Caki2 (cell line): Measurements from ENCODE around the gene TUBA8. TPM values are rescaled to one million over a fixed set of nuclear protein-coding genes. Genes with fewer than 3 reads are reported as not detected.
"Not testable (repeated sequence)": the region's sequence is repeated elsewhere in the genome, so short reads cannot be mapped to it uniquely, and the experiment has no call there.

ENCODE experiments used
- DNase-seq: peaks from one replicate; pipeline ENCODE4 v3.0.0-alpha.2; 2015; ENCODE audit warnings: low read depth
- in situ Hi-C: cut with HindIII; loops from 2 replicates; pipeline ENCODE4 v1.10.0; 2016; ENCODE audit warnings: low sequenced_read_pairs, low pct_unique_long_range_greater_than_20kb, mixed read lengths
- total RNA-seq: library from RNA; depleted of rRNA; stranded (reverse); fragments of >200 nt; shearing (Covaris generic); gene quantifications from 2 replicates; pipeline ENCODE4 v1.2.3, GENCODE V29; 2014; ENCODE audit warnings: low replicate concordance

The TUBA8 gene
- total RNA-seq, 1 experiment from 2014 or later = 2.4 TPM

DNA sequence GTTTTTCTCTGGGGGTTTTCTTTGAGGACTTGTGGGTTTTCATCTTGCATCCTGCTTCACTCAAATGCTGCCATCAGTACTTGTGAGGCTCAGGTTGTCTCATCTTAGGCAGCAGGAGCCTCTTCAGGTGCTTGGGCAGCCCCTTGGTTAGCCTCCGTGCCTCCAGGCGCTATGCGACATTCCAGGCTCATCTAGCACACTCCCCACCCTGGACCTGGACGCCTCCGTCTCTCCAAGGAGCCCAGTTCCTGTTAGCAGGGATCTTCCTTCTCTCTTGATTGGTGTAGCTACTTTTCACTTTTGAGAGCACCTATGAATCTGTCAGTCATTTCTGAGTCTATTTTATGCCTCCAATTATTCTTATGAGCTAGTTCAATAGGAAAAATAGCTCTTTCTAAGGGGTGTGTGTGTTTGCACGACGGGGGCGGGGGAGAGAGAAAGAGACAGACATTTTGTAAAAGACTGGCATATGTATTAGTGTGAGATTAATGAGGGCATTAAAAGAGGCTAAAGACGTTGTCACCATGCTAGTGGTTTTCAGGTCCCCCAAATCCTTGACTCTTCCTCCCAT is 7.8 kb downstream of the TUBA8 start:
- no peak for DNase-seq
- in situ Hi-C loops = no loop called here

DNA sequence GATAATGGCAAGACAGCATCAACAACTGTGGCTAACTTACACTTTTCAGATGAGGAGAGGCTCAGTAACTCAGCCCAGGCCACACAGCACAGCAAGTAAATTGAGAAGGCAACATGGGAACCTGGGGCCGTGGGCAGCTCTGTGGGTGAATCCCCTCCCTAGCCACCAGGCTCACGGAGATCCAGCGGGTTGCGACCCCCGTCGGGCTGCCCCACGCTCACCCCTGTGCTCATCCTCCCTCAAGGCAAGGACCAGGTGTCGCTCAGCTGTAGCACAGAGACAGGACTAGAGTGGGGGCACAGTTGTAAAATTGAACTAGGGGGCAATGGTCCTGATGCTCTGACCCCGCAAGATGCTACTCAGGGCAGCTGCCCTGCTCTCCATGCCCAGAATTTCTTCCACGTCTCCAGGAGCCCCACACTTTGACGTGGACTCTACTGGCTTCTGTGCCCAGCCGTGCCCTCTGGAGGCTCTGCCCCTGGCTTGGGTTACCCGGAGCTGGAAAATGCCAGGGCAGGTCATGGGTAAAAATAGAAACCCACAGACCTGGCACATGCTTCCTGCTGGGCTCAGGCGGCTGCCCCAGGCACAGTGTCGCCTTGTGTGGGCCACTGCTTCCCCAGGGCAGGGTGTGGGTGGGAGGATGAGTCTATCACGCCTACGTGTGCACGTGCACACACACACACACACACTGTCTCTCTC is 9.0 kb downstream of the TUBA8 start:
- no peak for DNase-seq
- in situ Hi-C loops = no loop called here

DNA sequence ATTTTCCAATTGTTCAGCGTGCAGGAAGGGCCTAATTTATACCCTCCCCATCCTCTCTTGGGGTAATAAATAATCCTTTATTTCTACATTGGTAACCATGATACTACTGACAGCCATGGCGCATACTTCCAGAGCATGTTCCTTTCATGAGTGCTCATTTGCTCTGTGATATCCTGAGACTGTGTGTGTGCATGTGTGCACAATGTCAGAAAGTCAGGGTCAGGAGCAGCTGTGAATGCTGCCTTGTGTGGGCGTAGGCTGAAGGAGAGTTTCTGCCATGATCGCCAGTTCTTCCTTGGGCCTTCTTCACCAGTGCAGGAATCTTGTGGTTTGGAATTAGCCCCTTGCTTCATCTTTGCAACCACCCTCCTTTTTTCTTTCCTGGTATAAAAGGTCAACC is 10.2 kb downstream of the TUBA8 start:
- DNase-seq = no peak
- in situ Hi-C loops = no loop called here

DNA sequence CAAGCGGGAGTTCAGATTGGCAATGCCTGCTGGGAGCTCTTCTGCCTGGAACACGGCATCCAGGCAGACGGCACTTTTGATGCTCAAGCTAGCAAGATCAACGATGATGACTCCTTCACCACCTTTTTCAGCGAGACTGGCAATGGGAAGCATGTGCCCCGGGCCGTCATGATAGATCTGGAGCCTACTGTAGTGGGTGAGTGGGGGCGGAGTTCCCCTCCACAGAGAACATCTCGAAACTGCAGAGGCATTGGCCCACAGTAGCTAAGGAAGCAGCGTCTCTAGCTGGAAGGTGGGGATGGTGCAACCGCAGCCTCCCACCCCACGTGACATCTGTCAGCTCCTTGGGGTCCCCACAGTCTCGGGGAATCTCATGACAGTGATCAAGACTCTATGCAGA is 10.9 kb downstream of the TUBA8 start:
- in situ Hi-C loops = no loop called here
- DNase-seq = no peak

DNA sequence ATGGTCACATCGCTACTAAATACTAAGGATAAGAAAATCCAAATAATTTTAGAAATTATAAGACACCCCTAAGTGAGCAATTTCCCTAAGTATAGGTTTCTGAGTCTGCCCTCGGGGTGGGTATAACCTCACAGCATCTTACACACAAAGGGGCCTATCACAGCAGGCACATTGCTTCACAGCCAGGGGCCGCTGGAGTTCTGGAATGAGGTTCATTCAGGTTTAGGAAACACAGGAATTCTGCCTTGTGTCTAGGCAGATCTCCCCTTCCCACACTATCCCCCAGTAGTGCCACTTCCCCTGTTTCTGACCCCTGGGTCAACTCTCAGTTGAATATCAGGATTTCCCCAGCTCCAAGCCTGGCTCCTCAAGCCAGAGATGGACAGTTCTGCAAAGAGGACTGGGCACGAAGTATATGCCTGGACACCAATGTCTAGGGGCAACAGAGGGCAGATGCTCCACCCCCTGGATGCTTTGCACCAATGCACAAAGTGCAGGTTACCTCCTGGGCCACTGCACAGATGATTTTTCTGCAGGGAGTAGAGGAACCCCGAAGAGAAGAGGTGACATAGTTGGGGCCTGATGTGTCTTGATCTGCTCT is 11.4 kb downstream of the TUBA8 start:
- in situ Hi-C loops = no loop called here
- no peak for DNase-seq

DNA sequence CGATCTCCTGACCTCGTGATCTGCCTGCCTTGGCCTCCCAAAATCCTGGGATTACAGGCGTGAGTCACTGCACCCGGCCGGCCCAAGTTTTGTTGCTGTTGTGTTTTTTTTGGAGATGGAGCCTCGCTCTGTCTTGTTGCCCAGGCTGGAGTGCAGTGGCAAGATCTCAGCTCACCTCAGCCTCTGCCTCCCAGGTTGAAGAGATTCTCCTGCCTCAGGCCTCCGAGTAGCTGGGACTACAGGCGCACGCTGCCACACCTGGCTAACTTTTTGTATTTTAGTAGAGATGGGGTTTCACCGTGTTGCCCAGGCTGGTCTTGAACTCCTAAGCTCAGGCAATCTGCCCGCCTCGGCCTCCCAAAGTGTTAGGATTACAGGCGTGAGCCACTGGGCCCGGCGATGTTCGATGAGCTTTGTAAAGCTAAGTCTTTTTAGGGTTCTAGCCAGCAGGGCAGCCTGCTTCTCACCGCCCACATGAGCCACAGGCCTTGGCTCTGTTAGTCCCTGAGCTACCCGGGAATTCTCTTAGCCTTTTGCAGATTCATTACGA is 12.9 kb downstream of the TUBA8 start:
- in situ Hi-C loops, DNase-seq: not testable (repeated sequence)

DNA sequence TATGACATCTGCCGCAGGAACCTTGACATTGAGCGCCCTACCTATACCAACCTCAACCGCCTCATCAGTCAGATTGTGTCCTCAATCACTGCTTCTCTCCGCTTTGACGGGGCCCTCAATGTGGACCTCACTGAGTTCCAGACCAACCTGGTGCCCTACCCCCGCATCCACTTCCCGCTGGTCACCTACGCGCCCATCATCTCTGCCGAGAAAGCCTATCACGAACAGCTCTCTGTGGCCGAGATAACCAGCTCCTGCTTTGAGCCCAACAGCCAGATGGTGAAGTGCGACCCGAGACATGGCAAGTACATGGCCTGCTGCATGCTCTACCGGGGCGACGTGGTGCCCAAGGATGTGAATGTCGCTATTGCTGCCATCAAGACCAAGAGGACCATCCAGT is 16.0 kb downstream of the TUBA8 start:
- DNase-seq = no peak
- in situ Hi-C loops = no loop called here

DNA sequence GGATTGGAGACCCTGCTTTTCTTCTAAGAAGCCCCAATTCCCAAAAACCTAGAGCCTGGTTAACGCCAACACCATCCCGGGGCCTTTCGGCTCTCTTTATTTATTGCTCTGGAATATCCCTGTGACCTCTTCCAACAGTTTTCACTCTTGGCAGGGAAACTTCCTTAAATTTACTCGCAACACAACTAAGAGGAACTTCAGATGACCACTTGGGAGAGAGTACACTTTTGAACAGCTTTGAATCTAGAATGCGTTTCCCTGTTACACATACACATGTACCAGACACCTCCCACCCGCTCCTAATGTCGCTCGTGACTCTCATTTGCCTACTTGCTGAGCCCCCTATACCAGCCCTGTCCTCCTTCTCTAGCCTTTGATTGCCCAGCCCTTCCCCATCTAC is 19.4 kb downstream of the TUBA8 start:
- no peak for DNase-seq
- in situ Hi-C loops = no loop called here

DNA sequence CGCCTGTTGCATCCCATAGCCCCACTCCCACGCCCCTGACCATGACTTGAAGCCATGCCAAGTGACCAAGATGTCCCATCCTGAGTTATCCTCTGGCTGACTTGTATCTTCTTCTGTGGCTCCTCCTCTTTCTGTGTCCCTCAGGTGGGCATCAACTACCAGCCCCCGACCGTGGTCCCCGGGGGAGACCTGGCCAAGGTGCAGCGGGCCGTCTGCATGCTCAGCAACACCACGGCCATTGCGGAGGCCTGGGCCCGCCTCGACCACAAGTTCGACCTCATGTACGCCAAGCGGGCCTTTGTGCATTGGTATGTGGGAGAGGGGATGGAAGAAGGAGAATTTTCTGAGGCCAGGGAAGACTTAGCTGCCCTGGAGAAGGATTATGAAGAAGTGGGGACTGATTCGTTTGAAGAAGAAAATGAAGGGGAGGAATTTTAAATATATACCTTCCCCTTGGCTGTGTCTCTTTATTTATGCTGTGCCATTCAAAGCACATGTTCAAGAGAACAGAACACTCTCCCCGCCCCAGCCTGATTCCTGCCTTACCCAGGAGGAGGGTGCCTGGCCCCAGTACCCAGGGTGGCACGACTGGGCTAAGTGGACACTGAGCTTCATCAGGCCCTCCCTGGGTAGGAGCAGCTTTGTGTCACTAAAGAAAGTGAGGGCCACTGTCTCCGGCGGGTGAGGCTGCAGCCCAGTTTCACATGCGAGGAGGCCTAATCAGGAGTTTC is 20.3 kb downstream of the TUBA8 start:
- no peak for DNase-seq
- in situ Hi-C loops = no loop called here

DNA sequence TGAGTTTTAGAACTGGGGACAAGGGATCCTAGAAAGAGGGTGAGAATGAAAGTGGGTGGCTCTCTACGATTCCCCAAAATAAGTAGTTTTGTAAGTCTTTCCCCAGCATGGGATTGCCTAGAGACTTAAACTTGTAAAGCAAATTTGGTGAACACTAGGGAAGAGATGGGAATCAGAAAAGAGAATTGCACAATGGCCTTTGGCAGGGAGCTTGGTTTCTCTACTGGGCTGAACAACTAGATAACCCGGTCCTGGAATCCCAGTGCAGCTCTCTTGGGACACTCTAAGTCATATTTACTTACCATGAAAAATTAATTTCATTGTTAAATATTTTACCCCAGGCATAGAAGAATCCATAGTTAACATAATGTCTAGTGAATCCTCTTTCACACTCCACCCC is 22.8 kb downstream of the TUBA8 start:
- in situ Hi-C loops = no loop called here
- DNase-seq = no peak

DNA sequence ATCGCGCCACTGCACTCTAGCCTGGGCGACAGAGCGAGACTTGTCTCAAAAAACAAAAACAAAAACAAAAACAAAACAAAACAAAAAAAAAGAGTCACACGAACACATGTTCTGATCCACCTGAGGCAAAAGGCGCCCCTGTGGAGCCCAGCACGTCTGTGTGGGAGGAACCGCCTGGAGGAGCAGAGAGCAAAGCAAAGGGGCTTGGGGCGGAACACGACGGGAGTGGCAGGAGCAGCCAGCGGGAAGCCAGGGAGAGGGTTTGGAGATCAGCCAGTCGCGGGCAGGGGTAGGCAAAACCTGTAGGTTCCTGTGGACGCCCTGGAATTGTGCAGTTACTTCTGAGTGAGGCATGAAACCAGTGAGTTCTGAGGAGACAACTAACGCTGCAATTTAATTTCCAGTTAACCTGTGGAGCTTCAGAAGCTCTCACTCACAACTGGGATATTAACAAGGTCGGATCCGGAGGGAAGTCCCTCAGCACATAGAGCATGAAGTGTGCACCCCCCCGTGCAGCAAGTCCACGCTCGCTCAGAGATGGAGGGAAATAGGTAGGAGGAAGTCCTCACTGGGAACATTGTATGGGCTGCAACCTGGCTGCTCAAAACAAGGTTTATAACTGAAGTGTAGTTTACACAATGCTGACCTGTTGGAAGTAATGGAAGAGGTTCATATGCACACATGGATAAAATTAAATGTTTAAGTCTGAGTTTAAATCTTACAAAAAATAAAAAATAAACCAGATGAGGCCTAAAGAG is 26.1 kb downstream of the TUBA8 start:
- in situ Hi-C loops = no loop called here
- DNase-seq = no peak

DNA sequence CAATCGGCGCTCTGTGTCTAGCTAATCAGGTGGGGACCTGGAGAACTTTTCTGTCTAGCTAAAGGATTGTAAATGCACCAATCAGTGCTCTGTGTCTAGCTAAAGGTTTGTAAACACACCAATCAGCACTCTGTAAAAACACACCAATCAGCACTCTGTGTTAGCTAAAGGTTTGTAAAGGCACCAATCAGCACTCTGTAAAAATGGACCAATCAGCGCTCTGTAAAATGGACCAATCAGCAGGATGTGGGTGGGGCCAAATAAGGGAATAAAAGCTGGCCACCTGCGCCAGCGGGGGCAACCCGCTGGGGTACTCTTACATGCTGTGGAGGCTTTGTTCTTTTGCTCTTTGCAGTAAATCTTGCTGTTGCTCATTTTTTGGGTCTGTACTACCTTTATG is 30.4 kb downstream of the TUBA8 start:
- DNase-seq, in situ Hi-C loops: not testable (repeated sequence)

DNA sequence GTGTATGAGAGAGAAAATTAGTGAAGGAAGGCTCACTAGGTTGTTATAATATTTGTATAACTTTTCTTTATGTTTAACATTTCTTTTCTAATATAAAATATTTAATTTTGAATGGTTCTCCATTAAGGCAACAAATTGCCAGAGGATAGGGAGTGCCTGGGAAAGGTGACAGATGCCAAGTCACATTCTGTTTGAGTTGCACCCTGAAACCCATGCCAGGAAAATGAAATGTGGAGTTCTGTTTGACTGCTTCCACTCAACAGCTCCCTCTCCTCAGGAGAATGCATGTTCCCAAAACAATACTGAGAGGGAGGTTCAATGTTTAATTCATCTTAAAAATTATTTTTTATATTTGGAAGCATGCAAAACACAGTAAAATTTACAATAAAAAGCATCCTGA is 33.5 kb downstream of the TUBA8 start:
- in situ Hi-C loops = no loop called here
- no peak for DNase-seq

DNA sequence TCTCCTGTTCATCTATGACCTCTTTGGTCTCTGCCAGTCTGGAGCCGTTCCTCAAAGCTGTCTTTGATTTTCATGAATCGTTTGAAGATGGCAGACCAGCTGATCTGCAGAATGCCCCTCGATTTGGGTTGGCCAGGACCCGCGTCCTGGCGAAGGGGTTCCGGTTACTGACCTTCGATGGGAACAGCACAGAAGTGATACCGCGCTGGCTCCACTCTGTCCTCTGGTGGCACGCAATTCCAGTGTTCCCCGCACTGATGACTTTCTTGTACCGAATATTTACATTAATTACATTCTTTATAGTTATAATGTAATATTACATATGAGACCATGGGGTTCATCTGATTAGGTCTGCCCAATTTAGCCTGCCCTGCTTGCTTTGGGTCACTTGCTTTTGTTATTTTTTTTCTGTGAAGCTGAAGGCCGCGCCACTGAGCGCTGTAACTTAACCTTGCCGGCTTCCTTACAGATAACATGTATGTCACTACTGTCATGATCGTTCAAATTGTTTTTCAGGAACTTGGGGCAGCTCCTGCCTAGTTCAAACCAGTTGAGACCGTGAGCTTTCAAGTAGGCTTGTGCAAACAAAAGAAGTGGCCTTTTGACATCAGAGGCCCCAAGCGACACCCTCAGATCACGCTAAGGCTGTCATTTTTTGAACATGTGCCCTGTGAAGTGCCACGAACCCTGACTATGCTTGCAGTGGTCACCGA is 35.2 kb downstream of the TUBA8 start:
- in situ Hi-C loops = no loop called here
- DNase-seq = no peak

DNA sequence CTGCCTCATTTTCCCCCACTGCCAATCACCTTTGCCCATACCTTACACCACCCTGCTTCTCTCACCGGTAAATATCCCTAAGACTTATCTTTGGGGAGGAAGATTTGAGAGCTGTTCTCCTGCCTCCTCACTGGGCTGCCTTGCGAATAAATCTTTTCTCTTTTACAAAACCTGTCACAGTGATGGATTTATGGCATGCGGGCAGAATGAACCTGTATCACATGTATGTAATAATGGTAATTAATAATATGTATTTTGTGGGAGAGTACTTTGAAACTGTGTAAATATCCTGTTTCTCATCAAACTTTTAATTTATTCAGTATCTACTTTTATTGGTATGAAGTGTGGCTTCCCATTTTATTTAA is 35.8 kb downstream of the TUBA8 start:
- no peak for DNase-seq
- in situ Hi-C loops = no loop called here

DNA sequence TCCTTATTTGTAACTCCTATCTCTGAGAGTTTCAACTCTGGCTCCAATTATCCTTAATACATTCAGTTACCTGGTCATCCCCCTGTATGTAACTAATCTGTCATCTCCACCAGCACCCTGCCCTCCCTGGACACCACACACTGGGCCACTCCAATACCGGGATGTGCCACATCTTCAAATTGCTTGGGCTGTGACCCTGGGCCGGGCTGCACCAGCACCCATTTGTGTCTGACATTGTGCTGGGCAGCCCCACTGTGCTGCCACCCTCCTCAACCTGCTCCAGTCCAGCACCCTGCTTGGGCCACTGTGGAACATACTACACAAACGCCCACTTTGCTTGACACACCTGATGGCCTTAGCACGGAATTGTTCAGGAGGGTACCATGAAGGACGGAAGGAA is 37.2 kb downstream of the TUBA8 start:
- DNase-seq = no peak
- in situ Hi-C loops = no loop called here

DNA sequence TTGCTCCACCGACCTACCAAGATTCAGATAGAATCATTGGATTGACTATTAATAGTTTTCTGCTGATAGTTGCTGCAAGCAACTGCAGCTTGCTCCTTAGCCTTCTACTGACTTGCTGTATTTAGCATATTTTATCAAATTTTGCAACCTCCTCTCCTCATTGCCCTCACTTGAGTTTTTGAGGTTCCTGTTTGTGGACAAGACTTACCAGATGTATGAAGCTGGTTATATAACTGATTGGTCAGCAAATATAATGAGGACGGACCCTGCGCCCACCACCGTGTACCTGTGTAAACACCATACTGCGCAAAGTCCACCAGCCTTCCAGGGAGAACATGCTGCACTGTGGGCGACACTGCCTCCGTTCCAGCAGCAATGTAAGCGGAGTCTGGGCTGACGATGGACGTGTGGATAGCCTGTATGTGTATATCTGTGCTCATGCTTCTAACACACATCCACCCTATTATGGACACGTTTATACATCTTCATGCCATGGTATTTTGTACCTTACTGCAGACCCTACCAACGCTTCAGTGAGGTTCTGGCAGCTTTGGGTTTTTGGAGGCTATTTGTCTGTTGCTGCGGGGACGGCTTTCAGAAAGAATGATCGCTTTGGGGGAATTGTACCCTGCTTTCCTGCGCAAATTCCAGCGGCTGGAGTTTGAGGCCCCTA is 37.8 kb downstream of the TUBA8 start:
- in situ Hi-C loops = no loop called here
- no peak for DNase-seq
